Stimulated activated CD8-positive, alpha-beta memory T cell treated with anti-CD3 and anti-CD28 coated beads, Interleukin-12 subunit alpha, Interleukin-12 subunit beta, amount 100 ng/mL, for 1 hour (primary cell): ENCODE data around the gene B4GALNT2.
"Not testable (repeated sequence)": the region's sequence is repeated elsewhere in the genome, so short reads cannot be mapped to it uniquely, and the experiment has no call there.

Source experiments
- DNase-seq: peaks from one replicate; pipeline ENCODE4 v3.0.0-alpha.2; 2020; ENCODE audit warnings: low read depth

The B4GALNT2 gene, protein sequence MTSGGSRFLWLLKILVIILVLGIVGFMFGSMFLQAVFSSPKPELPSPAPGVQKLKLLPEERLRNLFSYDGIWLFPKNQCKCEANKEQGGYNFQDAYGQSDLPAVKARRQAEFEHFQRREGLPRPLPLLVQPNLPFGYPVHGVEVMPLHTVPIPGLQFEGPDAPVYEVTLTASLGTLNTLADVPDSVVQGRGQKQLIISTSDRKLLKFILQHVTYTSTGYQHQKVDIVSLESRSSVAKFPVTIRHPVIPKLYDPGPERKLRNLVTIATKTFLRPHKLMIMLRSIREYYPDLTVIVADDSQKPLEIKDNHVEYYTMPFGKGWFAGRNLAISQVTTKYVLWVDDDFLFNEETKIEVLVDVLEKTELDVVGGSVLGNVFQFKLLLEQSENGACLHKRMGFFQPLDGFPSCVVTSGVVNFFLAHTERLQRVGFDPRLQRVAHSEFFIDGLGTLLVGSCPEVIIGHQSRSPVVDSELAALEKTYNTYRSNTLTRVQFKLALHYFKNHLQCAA

DNA sequence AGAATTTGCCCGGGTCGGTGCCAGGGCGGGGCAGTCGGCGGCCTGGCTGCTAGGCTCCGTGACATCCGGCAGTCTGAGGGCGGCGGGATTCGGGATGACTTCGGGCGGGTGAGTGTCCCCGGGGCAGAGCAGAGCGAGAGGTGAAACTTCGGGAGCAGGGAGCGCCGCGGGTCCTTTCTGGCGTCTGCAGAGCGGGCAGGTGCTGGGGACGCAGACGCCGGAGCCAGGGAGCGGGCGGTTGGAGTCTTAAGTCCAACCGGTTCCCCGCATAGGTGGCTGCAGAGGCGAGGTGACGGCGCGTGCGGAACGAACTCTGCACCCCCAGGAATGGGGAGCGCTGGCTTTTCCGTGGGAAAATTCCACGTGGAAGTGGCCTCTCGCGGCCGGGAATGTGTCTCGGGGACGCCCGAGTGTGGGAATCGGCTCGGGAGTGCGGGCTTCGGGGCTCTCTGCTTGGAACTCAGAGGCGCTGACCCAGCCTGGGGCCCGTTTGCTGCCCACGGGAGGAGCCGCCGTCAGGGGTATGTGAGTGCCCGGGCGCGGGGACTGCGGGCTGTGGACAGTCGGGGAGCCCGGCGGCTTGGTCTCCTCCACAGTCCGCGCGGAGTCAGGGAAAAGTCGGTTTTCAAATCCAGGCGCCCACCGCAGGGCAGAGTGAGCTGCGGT is at the start of gene B4GALNT2:
B4GALNT2 (plus strand) TSS at position 71 of the 666 bp plus-strand sequence; CDS start at position 95, 24 bp downstream.
- no peak for DNase-seq

DNA sequence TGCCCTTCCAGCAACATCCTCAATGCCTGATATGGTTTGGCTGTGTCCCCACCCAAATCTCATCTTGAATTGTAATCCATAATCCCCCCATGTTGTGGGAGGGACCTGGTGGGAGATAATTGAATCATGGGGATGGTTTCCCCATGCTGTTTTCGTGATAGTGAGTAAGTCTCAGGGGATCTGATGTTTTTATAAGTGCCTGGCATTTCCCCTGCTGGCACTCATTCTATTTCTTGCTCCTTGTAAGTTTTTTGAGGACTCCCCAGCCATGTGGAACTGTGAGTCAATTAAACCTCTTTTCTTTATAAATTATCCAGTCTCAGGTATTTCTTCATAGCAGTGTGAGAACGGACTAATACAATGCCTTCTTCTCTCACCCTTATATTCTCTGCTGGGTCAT is 47.5 kb upstream of the B4GALNT2 start:
- not testable (repeated sequence) for DNase-seq

DNA sequence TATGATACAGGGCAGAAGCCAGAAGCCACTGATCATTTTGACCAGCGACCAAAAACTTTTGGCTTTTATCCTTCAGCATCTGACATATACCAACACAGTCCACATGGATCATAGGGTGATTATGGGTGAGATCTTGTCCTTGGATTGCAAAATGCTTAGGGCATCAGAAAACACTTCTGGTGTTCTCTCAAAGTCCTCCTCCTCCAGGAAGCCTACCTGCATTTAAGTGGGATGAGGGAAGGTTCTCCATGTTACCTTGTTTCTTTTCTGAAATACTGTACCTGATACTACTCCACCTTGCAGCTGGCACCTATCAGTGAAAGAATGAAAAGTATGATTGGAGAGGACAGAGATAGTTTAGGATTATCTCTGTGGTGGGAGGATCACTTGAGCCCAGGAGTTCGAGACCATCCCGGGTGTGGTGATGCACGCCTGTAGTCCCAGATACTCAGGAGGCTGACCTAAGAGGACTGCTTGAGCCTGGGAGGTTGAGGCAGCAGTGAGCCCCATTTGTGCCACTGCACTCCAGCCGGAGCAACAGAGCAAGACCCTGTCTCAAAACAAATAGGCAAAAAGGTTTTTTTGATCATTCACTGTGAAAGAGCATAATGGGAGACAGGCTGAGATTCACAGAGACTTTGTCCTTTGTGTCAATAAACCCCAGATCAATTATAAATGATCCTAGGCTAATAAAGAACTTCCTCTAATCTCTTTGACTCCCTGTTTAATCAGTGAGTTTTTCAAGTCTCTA is 46.8 kb upstream of the B4GALNT2 start:
- no peak for DNase-seq

DNA sequence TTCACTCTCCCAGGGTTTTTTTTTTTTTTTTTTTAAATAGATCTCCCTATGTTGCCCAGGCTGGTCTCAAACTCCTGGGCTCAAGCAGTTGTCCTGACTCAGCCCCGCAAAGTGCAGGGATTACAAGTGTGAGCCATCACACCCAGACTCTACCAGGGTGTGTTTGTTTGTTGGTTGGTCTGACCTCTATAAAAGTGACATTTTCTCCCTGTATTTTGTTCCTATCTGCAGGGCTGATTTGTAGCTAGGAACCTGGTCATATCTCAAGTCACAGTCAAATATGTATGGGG is 46.3 kb upstream of the B4GALNT2 start:
- no peak for DNase-seq

DNA sequence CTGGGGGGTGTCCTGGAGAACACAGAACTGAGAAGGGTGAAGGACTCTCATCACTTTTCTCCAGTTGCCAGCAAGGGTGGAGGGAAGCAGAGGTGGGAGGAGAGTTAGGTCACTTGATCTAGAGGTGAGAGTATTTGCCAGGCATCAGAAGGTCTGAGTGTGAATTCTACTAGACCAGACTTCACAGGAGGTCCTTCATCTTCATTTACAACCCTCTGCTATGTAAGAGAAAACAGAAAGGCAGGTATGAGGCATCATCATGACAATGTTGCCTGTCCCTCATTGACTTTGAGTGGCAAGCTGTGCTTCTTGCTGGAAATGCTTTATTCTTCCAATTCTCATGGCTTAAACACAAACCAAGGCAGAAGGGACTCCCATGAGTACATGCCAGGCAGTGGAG is 45.9 kb upstream of the B4GALNT2 start:
- DNase-seq = no peak

DNA sequence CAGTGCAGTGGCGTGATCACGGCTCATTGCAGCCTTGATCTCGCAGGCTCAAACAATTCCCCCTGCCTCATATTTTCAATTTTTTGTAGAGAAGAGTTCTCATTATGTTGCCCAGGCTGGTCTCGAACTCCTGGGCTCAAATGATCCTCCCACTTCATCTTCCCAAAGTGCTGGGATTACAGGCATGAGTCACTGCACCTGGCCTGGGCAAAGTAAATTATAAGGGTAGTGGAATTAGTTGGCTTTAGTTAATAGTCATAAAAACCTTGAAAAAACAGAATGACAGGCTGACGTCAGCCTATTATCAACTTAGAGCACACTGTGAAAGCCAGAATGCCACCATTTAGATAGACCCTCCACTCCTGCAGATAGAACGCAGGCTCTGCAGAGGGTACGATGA is 43.5 kb upstream of the B4GALNT2 start:
- no peak for DNase-seq

DNA sequence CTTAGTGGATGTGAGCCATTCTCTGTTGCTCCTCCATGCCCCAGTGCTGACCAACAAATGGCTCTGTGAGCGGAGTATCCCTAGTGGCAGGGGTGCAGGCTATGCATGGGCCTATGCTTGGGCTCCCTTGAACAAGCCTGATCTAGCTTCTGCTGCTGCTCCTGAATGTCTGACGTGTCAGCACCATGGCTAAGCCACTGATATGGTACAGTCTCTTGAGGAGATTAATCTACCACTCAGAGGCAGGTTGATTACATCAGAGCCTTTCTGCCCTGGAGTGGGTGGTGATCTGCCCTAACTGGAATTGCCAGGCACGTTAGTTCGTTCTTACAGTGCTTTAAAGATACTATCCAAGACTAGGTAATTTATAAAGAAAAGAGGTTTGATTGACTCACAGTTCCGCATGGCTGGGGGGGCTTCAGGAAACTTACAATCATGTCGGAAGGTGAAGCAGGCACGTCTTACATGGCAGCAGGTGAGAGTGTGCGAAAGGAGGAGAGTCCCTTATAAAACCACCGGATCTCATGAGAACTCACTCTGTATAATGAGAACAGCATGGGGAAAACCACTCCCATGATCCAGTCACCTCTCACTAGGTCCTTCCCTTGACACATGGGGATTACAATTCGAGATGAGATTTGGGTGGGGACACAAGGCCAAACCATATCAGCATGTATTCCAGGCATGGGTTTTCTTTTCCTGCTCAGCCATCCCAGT is 41.5 kb upstream of the B4GALNT2 start:
- DNase-seq = no peak

DNA sequence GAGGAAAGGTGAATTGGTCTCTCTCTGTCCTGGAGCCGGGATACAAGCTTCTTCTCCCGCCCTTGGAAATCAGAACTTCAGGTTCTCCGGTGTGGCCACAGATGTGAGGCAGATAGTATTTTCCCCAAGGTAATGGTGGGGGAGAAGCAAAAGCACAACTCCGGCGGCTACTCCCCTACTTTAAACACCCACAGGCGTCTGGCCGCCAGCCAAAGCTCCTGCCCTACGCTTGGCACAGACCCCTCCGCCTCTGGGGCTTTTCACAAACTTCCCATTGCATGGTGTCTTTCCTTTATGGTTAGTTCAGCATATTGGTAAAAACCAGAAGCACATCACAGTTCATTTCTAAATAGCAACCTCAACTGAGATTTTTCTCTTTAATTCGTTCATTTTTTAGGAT is 39.4 kb upstream of the B4GALNT2 start:
- DNase-seq = no peak

DNA sequence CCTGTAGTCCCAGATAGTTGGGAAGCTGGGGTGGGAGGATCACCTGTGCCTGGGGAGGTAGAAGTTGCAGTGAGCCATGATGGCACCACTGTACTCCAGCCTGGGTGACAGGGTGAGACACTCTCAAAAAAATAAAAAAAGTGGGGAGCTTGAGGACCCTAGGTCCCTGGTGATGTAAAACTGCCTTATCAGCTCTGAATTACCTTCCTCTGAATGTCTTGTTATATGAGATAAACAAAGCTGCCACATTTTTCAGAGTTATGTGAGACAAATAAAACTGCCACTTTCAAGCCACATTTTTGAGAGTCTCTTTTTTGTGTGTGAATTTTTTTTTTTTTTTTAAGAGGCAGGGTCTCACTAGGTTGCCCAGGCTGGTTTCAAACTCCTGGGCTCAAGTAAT is 32.0 kb upstream of the B4GALNT2 start:
- DNase-seq = no peak

DNA sequence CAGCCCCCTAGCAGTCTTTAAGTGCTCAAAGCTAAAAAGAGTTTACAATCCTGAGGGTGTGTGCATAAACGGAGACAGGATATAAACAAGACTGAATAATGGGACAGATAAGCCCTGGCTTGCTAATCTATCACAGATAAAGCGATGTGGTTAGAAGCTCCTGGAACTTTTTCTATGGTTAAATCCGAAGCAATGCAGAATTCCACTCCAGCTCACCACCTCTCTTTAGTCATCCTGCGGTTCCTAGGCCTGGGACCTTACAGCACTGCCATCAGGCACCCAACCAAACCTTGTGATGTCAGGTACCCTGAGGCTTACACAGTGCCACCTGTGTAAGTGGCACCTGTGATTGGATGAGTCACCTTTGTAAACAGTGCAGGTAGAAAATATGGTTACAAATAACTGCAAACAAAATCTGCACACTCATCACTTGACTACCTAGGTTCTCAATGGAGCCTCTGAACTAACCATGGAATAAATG is 31.5 kb upstream of the B4GALNT2 start:
- DNase-seq = no peak

DNA sequence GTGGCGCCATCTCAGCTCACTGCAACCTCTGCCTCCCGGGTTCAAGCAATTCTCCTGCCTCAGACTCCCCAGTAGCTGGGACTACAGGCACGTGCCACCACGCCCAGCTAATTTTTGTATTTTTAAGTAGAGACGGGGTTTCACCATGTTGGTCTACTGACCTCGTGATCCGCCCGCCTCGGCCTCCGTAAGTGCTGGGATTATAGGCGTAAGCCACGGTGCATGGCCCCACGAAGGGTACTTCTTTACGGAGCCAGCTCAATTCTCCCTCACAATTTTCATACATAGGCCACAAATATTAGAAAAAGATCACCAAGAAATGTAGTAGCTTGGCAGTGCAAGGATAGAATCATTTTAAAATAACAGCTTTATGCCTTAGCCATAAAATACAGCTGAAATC is 29.2 kb upstream of the B4GALNT2 start:
- not testable (repeated sequence) for DNase-seq

DNA sequence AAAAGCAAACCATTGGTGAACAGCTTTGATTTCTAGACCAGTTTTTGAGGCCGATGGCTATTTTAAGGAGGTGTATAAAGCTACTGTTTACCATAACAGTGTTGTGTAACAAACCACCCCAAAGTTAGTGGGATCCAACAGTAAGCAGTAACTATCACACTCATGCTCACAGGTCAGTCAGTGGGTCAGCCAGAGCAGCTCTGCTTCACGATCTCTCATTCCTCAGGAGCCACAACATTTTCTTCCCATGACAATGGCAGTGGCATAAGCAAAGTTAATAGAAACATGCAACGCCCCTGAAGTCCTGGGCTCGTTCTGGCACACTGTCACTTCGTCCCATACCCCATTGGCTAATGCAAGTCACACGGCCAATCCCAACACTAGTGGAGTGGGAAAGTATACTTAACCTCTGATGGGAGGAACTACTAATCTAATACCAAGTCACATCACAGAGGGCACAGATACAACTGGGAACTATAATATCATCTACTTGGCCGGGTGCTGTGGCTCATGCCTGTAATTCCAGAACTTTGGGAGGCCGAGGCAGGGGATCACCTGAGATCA is 28.0 kb upstream of the B4GALNT2 start:
- no peak for DNase-seq

DNA sequence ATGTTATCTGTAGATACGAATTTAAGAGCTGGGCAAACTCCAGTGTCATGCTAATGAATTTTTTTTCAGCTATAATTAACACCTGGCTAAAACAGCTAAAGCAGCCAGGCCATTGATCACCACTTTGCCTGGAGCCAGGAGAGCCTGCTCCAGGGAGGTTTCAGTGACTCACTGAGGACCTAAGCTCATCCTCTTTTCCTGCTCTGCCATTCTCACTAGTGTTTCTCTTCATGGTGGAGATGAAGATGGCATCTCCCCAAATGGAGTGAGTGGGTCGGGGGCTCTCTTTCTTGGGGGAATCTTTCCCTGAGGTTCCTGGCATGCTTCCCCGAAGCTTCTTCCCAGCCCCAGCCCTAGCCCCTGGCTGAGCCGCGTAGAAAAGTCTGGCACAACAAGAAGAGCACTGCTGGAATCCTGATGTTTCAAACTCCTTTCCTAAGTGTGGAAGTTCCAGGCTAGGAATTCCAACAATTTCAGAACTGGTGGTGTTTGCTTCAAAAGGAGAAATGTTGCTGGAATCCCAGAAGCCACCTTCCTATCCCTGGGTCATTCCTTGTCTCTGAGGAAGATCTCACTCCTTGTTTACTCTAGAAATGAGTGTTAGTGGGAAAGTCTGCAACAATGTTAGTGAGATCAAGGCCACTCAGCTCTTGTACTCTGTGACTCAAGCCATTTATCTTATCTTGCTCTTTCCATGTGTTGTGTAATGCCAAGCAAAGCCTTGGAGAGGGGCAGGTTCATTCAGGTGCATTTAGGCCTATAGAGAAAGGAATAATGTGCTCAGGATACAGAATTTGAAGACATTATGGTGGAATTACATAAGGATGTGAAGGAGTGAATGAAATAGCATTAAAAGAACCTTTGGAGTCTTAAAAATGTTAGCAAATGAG is 26.0 kb upstream of the B4GALNT2 start:
- DNase-seq = no peak

DNA sequence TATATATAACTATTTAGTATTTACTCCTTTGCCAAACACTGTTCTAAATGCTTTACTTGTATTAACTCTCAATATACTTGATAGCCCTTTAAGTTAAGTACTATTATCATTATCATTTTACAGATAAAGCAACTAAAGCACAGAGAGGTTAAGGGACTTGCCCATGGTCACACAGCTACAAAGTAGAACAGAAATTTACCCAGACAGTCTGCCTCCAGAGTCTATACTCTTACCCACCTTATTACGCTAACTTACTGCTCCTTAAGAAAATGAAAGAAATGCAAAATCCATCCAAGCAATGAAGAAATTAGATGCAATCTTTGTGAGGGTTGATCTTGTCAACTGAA is 25.4 kb upstream of the B4GALNT2 start:
- DNase-seq = no peak

DNA sequence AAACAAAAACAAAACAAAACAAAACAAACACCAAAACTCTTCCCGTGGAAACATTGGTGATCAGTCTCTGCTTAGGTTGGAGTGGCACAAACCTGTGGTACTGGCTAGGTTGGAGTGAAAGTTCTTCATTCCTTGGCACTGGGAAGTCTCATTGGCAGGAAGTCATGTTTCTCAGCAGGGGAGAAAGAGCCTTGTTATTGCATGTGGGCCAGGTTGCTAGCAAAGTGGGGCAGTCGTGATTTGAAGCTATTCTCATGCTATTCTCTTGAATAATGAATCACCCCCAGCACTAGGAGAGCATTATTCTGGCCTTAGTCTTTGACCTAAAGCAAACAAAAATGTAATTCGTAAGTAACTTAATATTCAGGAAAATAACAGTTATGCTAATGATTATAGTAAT is 24.3 kb upstream of the B4GALNT2 start:
- no peak for DNase-seq

DNA sequence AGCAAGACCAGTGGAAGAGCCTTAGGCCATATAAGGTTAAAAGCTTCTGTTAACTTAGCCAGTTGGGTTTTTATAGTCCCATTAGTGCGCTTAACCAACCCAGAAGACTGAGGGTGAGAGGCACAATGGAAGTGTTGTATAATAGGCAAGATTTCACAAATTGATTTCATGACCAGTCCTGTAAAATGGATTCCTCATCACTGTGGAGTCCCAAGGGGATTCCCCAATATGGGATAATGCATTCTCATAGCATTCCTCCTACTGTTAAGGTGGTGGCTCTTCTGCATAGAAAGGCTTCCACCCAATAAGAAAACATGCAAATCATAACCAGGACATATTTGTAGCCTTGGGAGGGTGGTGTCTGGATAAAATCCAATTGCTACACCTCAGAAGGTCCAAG is 22.1 kb upstream of the B4GALNT2 start:
- DNase-seq = no peak

DNA sequence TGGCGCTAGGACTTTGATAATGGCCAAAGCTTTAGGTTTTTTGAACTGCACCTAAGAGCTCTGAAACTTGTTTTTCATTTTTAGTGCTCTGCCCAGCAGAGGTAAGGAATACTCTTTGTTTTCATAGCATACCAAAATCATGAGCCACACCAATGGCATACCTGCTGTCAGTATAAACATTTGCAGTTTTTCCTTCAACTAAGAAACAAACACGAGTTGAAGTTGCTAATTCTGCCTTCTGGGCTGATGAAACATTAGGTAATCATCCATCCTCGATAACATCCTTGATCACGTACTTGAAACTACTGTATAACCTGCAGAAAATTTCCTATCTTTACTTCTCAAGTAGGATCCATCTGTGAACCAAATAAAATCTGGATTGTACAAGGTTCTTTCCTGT is 20.6 kb upstream of the B4GALNT2 start:
- DNase-seq = no peak

DNA sequence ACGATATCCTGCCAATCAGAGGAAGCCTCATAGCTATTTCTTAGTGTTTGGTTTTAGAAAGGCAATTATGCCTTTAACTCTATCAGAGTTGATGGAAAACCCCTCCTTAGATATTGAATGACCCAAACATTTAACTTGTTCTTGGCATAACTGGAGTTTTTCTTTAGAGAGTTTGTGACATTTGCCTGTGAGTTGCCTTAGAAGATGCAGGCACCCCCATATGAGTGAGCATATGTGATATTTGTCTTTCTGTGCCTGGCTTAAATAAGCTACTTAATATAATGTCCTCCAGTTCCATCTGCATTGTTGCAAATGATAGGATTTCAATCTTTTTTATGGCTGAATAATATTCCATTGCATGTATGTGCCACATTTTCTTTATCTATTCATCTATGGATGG is 19.6 kb upstream of the B4GALNT2 start:
- DNase-seq = no peak

DNA sequence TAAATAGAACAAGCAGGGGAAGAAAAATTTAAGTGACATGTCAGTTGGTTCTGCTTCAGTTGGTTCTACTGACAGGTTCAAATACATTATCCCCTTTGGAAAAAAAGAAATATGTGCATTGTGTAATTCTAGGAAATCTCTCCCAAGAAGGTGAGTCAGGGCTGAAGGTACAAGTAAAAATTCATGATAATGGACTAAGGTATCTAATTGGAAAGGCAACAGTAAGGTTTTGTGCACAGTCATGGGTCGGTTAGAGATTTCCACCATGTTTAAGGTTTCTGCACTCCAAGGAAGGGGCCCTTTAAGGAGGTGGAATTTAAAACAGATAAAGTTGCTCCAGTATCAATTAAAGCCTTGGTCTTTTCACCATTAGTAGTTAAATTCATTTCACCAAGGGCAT is 17.9 kb upstream of the B4GALNT2 start:
- DNase-seq = no peak

DNA sequence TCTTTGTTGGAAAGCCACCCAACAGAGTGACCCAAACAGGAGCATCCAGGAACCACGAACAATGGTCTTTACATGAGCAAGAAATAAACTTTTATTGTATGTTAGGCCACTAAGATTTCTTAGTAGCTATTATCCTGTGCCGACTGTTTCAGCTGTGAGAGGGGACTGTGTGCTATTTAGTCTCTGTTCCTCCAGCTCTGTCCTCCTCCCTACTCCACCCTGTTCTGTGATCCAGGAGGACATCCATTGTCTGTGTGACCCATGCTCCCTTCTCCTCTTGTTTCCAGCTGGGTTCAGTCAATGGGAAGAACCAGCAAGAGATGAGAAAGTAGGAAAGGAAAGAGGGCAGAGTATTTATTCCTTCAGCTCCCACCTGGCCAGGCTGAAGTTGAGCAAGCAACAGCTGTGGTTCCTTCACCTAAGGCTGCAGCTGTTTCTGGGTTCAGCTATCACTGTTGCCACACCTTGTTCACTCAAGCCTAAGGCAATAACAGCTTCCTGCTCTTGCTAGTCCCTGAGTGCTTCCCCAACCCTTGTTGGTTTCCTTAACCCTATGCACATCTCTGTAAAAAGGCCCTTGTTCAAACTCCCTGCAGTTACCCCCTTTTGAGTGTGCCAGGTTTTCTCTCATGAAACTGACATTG is 14.9 kb upstream of the B4GALNT2 start:
- DNase-seq = no peak
